ENCODE data around the gene OTOG. TPM values are rescaled to one million over a fixed set of nuclear protein-coding genes. Genes with fewer than 3 reads are reported as not detected.

Gene OTOG
- total RNA-seq, 2 experiments from 2014 or later = not detected

GRCh38 chr11:17507773-17508172, 39.3 kb upstream of the OTOG start:
- H3K4me3 Mint-ChIP-seq = no peak overlapping the region
- ATAC-seq = no peak
- ChIA-PET POLR2A (no interaction called here), CTCF (interaction anchor here (1.1 to 15.5 kb wide), 6 partner anchors 9 to 125 kb away, joined by 4 to 167 read pairs (median 5); partner anchors contain the start of gene KCNJ11)
- H3K4me1 Mint-ChIP-seq (ENCODE audit: low read depth) = no peaks in the 10 kb centered on the region
- H3K27ac Mint-ChIP-seq = no peak overlapping the region
- no peak for DNase-seq
- peaks cover 7% of the 10 kb centered on the region for H3K27me3 Mint-ChIP-seq
- no peak for TF ChIP-seq CTCF (IDR thresholded peaks at IDR 0.05)
- H3K9me3 Mint-ChIP-seq = no peaks in the 10 kb centered on the region
- intact Hi-C loops (cut with micrococcal nuclease) = loop anchor here (5.0 kb wide), 1 partner anchor 275 kb away; no protein-coding TSS in a partner anchor
- no peaks in the 10 kb centered on the region for H3K36me3 Mint-ChIP-seq (ENCODE audit: low read depth)

- Mint-ChIP-seq H3K4me3 (no peak overlapping the region), H3K4me1 (ENCODE audit: low read depth) (no peaks in the 10 kb centered on the region), H3K9me3 (no peaks in the 10 kb centered on the region), H3K36me3 (ENCODE audit: low read depth) (no peaks in the 10 kb centered on the region), H3K27ac (no peak overlapping the region), H3K27me3 (peaks cover 7% of the 10 kb centered on the region)
- DNase-seq (no peak), ATAC-seq (no peak)
- ChIA-PET POLR2A (no interaction called here), CTCF (interaction anchor here (1.1 to 15.5 kb wide), 6 partner anchors 9 to 125 kb away, joined by 4 to 167 read pairs (median 5); partner anchors contain the start of gene KCNJ11)
- intact Hi-C loops (cut with micrococcal nuclease) = loop anchor here (5.0 kb wide), 1 partner anchor 276 kb away; no protein-coding TSS in a partner anchor
- no peak for TF ChIP-seq CTCF (IDR thresholded peaks at IDR 0.05)
Measured at GRCh38 chr11:17508306-17508705, 38.8 kb upstream of the OTOG start.

- ChIA-PET CTCF (interaction anchor here (1.1 to 15.5 kb wide), 4 partner anchors 10 to 126 kb away, joined by 4 to 167 read pairs (median 4); no protein-coding TSS in a partner anchor), POLR2A (no interaction called here)
- Mint-ChIP-seq H3K27me3 (peaks cover 7% of the 10 kb centered on the region), H3K4me1 (ENCODE audit: low read depth) (no peaks in the 10 kb centered on the region), H3K4me3 (no peak overlapping the region), H3K9me3 (no peaks in the 10 kb centered on the region), H3K27ac (no peak overlapping the region), H3K36me3 (ENCODE audit: low read depth) (no peaks in the 10 kb centered on the region)
- ATAC-seq = no peak
- intact Hi-C loops (cut with micrococcal nuclease) = loop anchor here (5.0 kb wide), 1 partner anchor 276 kb away; no protein-coding TSS in a partner anchor
- TF ChIP-seq CTCF (IDR thresholded peaks at IDR 0.05) = no peak
- DNase-seq = no peak
Measured at GRCh38 chr11:17508791-17509190, 38.3 kb upstream of the OTOG start.

- Mint-ChIP-seq H3K9me3 (no peaks in the 10 kb centered on the region), H3K27me3 (peaks cover 7% of the 10 kb centered on the region), H3K4me3 (no peak overlapping the region), H3K36me3 (ENCODE audit: low read depth) (no peaks in the 10 kb centered on the region), H3K27ac (no peak overlapping the region), H3K4me1 (ENCODE audit: low read depth) (no peaks in the 10 kb centered on the region)
- TF ChIP-seq CTCF (IDR thresholded peaks at IDR 0.05) = no peak
- intact Hi-C loops (cut with micrococcal nuclease) = no loop called here
- ATAC-seq (no peak), DNase-seq (no peak)
- ChIA-PET CTCF (interaction anchor here (2.5 to 15.5 kb wide), 2 partner anchors 17 to 128 kb away, joined by 10 to 167 read pairs; no protein-coding TSS in a partner anchor), POLR2A (no interaction called here)
Measured at GRCh38 chr11:17510507-17511206, 36.4 kb upstream of the OTOG start.

GRCh38 chr11:17511571-17511970, 35.5 kb upstream of the OTOG start:
- no peaks in the 10 kb centered on the region for H3K36me3 Mint-ChIP-seq (ENCODE audit: low read depth)
- ChIA-PET POLR2A (no interaction called here), CTCF (interaction anchor here (1.1 to 2.5 kb wide), 2 partner anchors 16 to 127 kb away, joined by 4 to 10 read pairs; no protein-coding TSS in a partner anchor)
- H3K4me3 Mint-ChIP-seq = no peak overlapping the region
- no peak for DNase-seq
- H3K9me3 Mint-ChIP-seq = no peaks in the 10 kb centered on the region
- H3K27ac Mint-ChIP-seq = no peak overlapping the region
- H3K27me3 Mint-ChIP-seq = peaks cover 7% of the 10 kb centered on the region
- no peaks in the 10 kb centered on the region for H3K4me1 Mint-ChIP-seq (ENCODE audit: low read depth)
- TF ChIP-seq CTCF (IDR thresholded peaks at IDR 0.05) = no peak
- intact Hi-C loops (cut with micrococcal nuclease) = no loop called here
- no peak for ATAC-seq
